Mucosa of rectum (tissue), 2 donors: ENCODE data around the gene SPON1.

ENCODE experiments used
- H3K27ac ChIP-seq, 2 donors: one replicate each; pipeline ENCODE4 v1.7.0; 2013; ENCODE audit warnings: inconsistent platforms in 2 of 2, low read depth in 2 of 2, low read length in 2 of 2
- H3K27me3 ChIP-seq, 2 donors: one replicate each; pipeline ENCODE4 v1.7.0; 2013; ENCODE audit warnings: low read length in 2 of 2; ENCODE audit not compliant: control insufficient read depth in 2 of 2, insufficient read depth in 2 of 2
- H3K36me3 ChIP-seq, 2 donors: one replicate each; pipeline ENCODE4 v1.7.0; 2013; ENCODE audit warnings: low read length in 2 of 2; ENCODE audit not compliant: control insufficient read depth in 2 of 2, insufficient read depth in 2 of 2
- H3K4me1 ChIP-seq, 2 donors: one replicate each; pipeline ENCODE4 v1.7.0; 2013; ENCODE audit warnings: low read length in 2 of 2, mild to moderate bottlenecking in 1 of 2; ENCODE audit not compliant: control insufficient read depth in 2 of 2, insufficient read depth in 2 of 2
- H3K4me3 ChIP-seq, 2 donors: one replicate each; pipeline ENCODE4 v1.7.0; 2013; ENCODE audit warnings: low read length in 2 of 2
- H3K9ac ChIP-seq, 2 donors: one replicate each; pipeline ENCODE4 v1.7.0; 2013; ENCODE audit warnings: low read length in 2 of 2, low read depth in 1 of 2, mild to moderate bottlenecking in 1 of 2
- H3K9me3 ChIP-seq, 2 donors: one replicate each; pipeline ENCODE4 v1.7.0; 2013; ENCODE audit warnings: low read length in 2 of 2; ENCODE audit not compliant: control insufficient read depth in 2 of 2
- donor health status: healthy.
- donor health status: Normal muscosa, but diverticular disease.

The SPON1 gene

GRCh38 chr11:14093065-14093464 lies 130.5 kb downstream of the SPON1 start:
- H3K36me3 ChIP-seq: peaks cover 0 to 3% of the 10 kb centered on the region in 2 donors

GRCh38 chr11:14094481-14095037 lies 132.0 kb downstream of the SPON1 start:
- no peak overlapping the region for H3K27ac ChIP-seq
- H3K27me3 ChIP-seq: no peaks in the 10 kb centered on the region
- H3K4me3 ChIP-seq: no peak overlapping the region
- no peaks in the 10 kb centered on the region for H3K9me3 ChIP-seq
- H3K4me1 ChIP-seq: no peaks in the 10 kb centered on the region
- no peak overlapping the region for H3K9ac ChIP-seq
- H3K36me3 ChIP-seq: peaks cover 0 to 3% of the 10 kb centered on the region in 2 donors

More at GRCh38 chr11:14093065-14093464, 130.5 kb downstream of the SPON1 start:
- H3K9ac ChIP-seq: no peak overlapping the region
- H3K27me3 ChIP-seq: no peaks in the 10 kb centered on the region
- no peak overlapping the region for H3K4me3 ChIP-seq
- H3K27ac ChIP-seq: no peak overlapping the region
- no peaks in the 10 kb centered on the region for H3K9me3 ChIP-seq
- no peaks in the 10 kb centered on the region for H3K4me1 ChIP-seq

GRCh38 chr11:14095882-14096281 lies 133.4 kb downstream of the SPON1 start:
- Histone ChIP-seq H3K27ac (no peak overlapping the region), H3K9me3 (no peaks in the 10 kb centered on the region), H3K36me3 (peaks cover 0 to 3% of the 10 kb centered on the region in 2 donors), H3K4me1 (no peaks in the 10 kb centered on the region), H3K27me3 (no peaks in the 10 kb centered on the region), H3K9ac (no peak overlapping the region), H3K4me3 (no peak overlapping the region)

GRCh38 chr11:14096606-14097005 lies 134.1 kb downstream of the SPON1 start:
- H3K9me3 ChIP-seq: no peaks in the 10 kb centered on the region
- no peak overlapping the region for H3K9ac ChIP-seq
- no peak overlapping the region for H3K27ac ChIP-seq
- H3K36me3 ChIP-seq: peaks cover 0 to 3% of the 10 kb centered on the region in 2 donors
- no peaks in the 10 kb centered on the region for H3K27me3 ChIP-seq
- H3K4me3 ChIP-seq: no peak overlapping the region
- no peaks in the 10 kb centered on the region for H3K4me1 ChIP-seq

GRCh38 chr11:14101388-14101787 lies 138.9 kb downstream of the SPON1 start:
- H3K27me3 ChIP-seq: no peaks in the 10 kb centered on the region
- no peak overlapping the region for H3K9ac ChIP-seq
- no peak overlapping the region for H3K27ac ChIP-seq
- H3K4me3 ChIP-seq: no peak overlapping the region
- no peaks in the 10 kb centered on the region for H3K9me3 ChIP-seq
- no peaks in the 10 kb centered on the region for H3K36me3 ChIP-seq
- no peaks in the 10 kb centered on the region for H3K4me1 ChIP-seq

- Histone ChIP-seq H3K27ac (no peak overlapping the region), H3K4me1 (no peaks in the 10 kb centered on the region), H3K27me3 (no peaks in the 10 kb centered on the region), H3K9me3 (no peaks in the 10 kb centered on the region), H3K4me3 (no peak overlapping the region), H3K9ac (no peak overlapping the region), H3K36me3 (no peaks in the 10 kb centered on the region)
Observed at GRCh38 chr11:14102766-14103165, 140.2 kb downstream of the SPON1 start.

- Histone ChIP-seq H3K4me3 (no peak overlapping the region), H3K9me3 (no peaks in the 10 kb centered on the region), H3K27me3 (no peaks in the 10 kb centered on the region), H3K4me1 (no peaks in the 10 kb centered on the region), H3K27ac (no peak overlapping the region), H3K36me3 (no peaks in the 10 kb centered on the region), H3K9ac (no peak overlapping the region)
Observed at GRCh38 chr11:14105446-14105845, 142.9 kb downstream of the SPON1 start.

GRCh38 chr11:14106303-14107049 lies 144.0 kb downstream of the SPON1 start:
- Histone ChIP-seq H3K27me3 (no peaks in the 10 kb centered on the region), H3K36me3 (no peaks in the 10 kb centered on the region), H3K9me3 (no peaks in the 10 kb centered on the region), H3K9ac (no peak overlapping the region), H3K4me1 (no peaks in the 10 kb centered on the region), H3K4me3 (no peak overlapping the region), H3K27ac (no peak overlapping the region)

GRCh38 chr11:14107050-14107430 lies 144.5 kb downstream of the SPON1 start:
- Histone ChIP-seq H3K36me3 (no peaks in the 10 kb centered on the region), H3K4me3 (no peak overlapping the region), H3K9me3 (no peaks in the 10 kb centered on the region), H3K27ac (no peak overlapping the region), H3K4me1 (no peaks in the 10 kb centered on the region), H3K27me3 (no peaks in the 10 kb centered on the region), H3K9ac (no peak overlapping the region)

- Histone ChIP-seq H3K9me3 (no peaks in the 10 kb centered on the region), H3K27ac (no peak overlapping the region), H3K9ac (no peak overlapping the region), H3K27me3 (no peaks in the 10 kb centered on the region), H3K4me3 (no peak overlapping the region), H3K36me3 (no peaks in the 10 kb centered on the region), H3K4me1 (no peaks in the 10 kb centered on the region)
Observed at GRCh38 chr11:14109742-14110141, 147.2 kb downstream of the SPON1 start.
